Measurements from ENCODE around the gene MX2.

The MX2 gene

DNA sequence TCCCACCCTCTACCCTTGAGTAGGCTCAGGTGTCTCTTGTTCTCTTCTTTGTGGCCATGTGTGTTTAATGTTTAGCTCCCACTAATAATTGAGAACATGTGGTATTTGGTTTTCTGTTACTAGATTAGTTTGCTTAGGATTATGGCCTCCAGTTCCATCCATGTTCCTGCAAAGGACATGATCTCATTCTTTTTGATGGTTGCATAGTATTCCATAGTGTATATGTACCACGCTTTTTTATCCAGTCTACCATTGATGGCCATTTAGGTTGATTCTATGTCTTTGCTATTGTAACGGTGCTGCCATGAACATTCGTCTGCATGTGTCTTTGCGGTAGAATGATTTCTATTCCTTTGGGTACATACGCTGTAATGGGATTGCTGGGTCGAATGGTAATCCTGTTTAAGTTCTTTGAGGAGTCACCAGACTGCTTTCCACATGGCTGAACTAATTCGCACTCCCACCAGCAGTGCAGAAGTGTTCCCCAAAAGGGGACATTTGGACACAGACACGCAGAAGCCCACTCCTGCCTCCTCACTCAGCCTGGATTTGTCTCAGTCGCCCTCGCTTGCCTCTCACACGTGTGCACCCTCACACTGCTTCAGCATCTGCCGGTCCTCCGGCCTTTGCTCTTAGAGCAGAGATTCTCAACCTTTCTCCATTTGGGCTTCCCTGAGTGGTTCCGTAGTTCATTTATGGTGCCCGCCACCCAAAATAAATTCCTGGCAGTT, 3.7 kb downstream of the MX2 start:
- Histone ChIP-seq H3K27me3 (ENCODE audit: control insufficient read depth in 2 of 2, insufficient read depth in 2 of 2, low read length in 2 of 2) (peaks cover 0 to 3% of the 10 kb centered on the region in 2 donors), H3K27ac (ENCODE audit: low read depth in 2 of 2, low read length in 2 of 2) (no peak overlapping the region), H3K4me1 (ENCODE audit: control insufficient read depth in 2 of 2, insufficient read depth in 2 of 2, low read length in 2 of 2) (peaks cover 22 to 34% of the 10 kb centered on the region in 2 donors), H3K9ac (ENCODE audit: low read depth in 1 of 2, low read length in 2 of 2) (no peak overlapping the region), H3K36me3 (ENCODE audit: control insufficient read depth in 2 of 2, insufficient read depth in 2 of 2, low read length in 2 of 2) (no peaks in the 10 kb centered on the region), H3K4me3 (ENCODE audit: low read length in 2 of 2) (no peak overlapping the region), H3K9me3 (ENCODE audit: control insufficient read depth in 2 of 2, low read length in 2 of 2) (no peaks in the 10 kb centered on the region)

DNA sequence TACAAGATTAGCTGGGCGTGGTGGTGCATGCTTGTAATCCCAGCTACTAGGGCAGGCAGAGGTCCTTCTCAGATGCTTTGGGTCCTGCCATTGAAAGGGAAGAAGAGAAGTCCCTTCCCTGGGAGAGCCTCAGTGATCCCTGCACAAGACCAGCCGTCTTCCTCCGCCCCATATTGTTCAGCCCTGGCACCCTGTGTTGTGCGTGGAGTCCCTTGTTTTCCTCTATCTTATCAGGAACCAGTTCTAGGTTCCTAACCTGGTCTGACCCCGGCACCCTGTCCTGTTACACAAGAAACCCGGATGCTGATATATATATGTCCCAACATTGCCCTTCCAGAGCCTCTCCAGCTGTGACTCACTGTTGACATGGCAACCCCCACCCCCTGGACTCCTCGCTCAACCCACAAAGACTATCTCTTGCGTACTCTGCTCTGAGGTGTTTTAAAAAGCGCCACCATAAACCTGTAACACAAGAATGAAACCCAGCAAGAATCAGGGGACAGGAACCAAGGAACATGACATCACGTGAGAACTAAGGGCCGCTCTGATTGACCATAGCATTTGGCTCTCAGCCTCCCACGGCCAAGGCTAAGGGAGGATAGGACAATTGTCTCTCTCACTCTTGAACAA, 4.8 kb downstream of the MX2 start:
- Histone ChIP-seq H3K36me3 (ENCODE audit: control insufficient read depth in 2 of 2, insufficient read depth in 2 of 2, low read length in 2 of 2) (no peaks in the 10 kb centered on the region), H3K27me3 (ENCODE audit: control insufficient read depth in 2 of 2, insufficient read depth in 2 of 2, low read length in 2 of 2) (peaks cover 0 to 3% of the 10 kb centered on the region in 2 donors), H3K9me3 (ENCODE audit: control insufficient read depth in 2 of 2, low read length in 2 of 2) (no peaks in the 10 kb centered on the region), H3K4me3 (ENCODE audit: low read length in 2 of 2) (no peak overlapping the region), H3K4me1 (ENCODE audit: control insufficient read depth in 2 of 2, insufficient read depth in 2 of 2, low read length in 2 of 2) (peaks cover 15 to 31% of the 10 kb centered on the region in 2 donors), H3K27ac (ENCODE audit: low read depth in 2 of 2, low read length in 2 of 2) (no peak overlapping the region), H3K9ac (ENCODE audit: low read depth in 1 of 2, low read length in 2 of 2) (no peak overlapping the region)

DNA sequence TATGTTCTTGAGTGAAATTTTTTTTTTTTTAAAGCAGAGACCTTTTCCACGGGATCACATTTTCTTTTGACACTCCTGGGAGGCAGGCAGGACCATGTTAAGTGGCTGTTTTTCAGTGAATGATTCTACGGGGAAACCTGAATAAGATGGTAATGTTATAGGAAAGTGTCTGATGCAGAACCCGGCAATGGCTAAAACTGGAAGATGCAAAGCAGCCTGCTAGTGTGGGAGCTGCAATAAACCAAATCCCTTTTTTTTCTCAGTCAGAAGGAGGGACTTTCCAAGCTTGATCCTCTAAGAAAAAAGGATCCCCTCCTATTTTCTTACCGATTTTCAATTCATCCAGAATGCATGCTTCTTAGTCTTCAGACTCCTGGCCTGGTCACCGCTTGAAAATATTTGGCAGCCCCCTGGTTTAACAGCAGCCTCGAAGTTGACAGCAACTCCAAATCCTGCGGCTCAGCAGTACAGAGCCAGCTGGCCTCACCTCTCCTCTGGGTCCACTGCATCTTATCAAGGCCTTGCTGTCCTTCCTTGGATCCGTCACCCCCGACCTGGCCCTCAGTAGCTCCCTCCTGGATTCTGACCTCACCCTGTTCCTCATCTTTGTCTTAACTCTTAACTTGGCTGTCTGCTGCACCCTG, 5.6 kb downstream of the MX2 start:
- H3K36me3 ChIP-seq (ENCODE audit: control insufficient read depth in 2 of 2, insufficient read depth in 2 of 2, low read length in 2 of 2), result no peaks in the 10 kb centered on the region
- no peak overlapping the region for H3K4me3 ChIP-seq (ENCODE audit: low read length in 2 of 2)
- H3K4me1 ChIP-seq (ENCODE audit: control insufficient read depth in 2 of 2, insufficient read depth in 2 of 2, low read length in 2 of 2), result peaks cover 7 to 25% of the 10 kb centered on the region in 2 donors
- peaks cover 0 to 3% of the 10 kb centered on the region in 2 donors for H3K27me3 ChIP-seq (ENCODE audit: control insufficient read depth in 2 of 2, insufficient read depth in 2 of 2, low read length in 2 of 2)
- H3K9ac ChIP-seq (ENCODE audit: low read depth in 1 of 2, low read length in 2 of 2), result no peak overlapping the region
- no peaks in the 10 kb centered on the region for H3K9me3 ChIP-seq (ENCODE audit: control insufficient read depth in 2 of 2, low read length in 2 of 2)
- no peak overlapping the region for H3K27ac ChIP-seq (ENCODE audit: low read depth in 2 of 2, low read length in 2 of 2)

DNA sequence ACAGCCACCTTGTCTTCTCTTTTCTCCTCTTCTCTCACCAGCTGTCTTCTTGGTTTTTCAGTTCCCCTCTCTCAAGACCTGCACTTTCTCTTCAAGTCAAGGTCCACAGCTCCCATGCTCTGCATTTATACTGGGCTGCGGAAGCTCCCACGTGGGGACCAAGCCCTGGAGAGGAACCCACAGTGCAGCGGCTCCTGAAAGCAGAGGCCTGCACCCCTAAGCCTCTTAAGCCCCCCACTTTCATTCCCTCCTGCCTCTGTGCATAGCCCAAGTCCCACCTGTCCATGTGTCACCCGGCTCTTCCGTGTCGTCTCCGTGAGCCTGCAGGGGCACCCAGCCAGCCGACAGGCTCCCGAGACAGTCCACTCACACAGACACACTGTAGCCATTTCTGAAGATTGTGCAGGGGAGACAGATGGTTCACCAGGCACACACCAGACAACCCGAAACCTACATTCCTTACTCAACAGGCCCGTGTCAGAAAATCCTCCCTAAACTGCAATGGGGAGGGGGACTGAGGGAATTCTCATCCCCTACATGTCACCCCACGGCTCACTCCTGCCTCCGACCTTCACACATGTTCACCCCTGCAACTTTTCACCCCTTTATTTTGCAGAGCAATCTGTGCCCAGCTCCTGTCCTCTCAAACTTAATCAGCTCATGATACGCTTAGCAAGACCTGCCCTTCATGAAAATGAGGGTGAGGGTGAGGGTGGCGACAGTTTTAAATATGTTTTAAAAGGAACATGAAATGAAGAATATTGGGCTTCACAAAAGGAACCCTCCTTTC, 6.3 kb downstream of the MX2 start:
- Histone ChIP-seq H3K9me3 (ENCODE audit: control insufficient read depth in 2 of 2, low read length in 2 of 2) (no peaks in the 10 kb centered on the region), H3K4me3 (ENCODE audit: low read length in 2 of 2) (no peak overlapping the region), H3K4me1 (ENCODE audit: control insufficient read depth in 2 of 2, insufficient read depth in 2 of 2, low read length in 2 of 2) (peaks cover 6 to 25% of the 10 kb centered on the region in 2 donors), H3K27me3 (ENCODE audit: control insufficient read depth in 2 of 2, insufficient read depth in 2 of 2, low read length in 2 of 2) (peaks cover 0 to 3% of the 10 kb centered on the region in 2 donors), H3K36me3 (ENCODE audit: control insufficient read depth in 2 of 2, insufficient read depth in 2 of 2, low read length in 2 of 2) (no peaks in the 10 kb centered on the region), H3K27ac (ENCODE audit: low read depth in 2 of 2, low read length in 2 of 2) (peak overlapping the region in 1 of 2 donors; percentile 58), H3K9ac (ENCODE audit: low read depth in 1 of 2, low read length in 2 of 2) (no peak overlapping the region)

DNA sequence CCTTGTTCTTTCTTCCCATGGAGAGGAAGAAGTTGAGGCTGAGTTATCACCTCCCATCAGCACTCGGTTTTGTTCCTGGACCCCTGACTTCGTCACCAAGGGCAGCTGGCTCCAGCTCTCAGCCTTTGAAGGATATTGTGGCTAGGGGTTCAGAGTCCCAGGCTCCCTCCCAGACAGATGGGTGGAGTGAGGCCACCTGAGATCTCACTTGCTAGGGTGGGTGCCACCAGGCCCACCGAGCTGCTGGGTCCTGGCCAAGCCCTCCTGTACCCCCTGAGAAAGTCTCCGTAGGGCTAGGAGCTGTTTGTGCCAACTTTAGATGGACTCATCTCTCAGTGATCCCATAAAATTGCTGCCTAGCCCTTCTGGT, 6.9 kb downstream of the MX2 start:
- Histone ChIP-seq H3K36me3 (ENCODE audit: control insufficient read depth in 2 of 2, insufficient read depth in 2 of 2, low read length in 2 of 2) (no peaks in the 10 kb centered on the region), H3K4me3 (ENCODE audit: low read length in 2 of 2) (peak overlapping the region in 1 of 2 donors; percentile 60), H3K27me3 (ENCODE audit: control insufficient read depth in 2 of 2, insufficient read depth in 2 of 2, low read length in 2 of 2) (peaks cover 0 to 3% of the 10 kb centered on the region in 2 donors), H3K9ac (ENCODE audit: low read depth in 1 of 2, low read length in 2 of 2) (peak overlapping the region in 1 of 2 donors; percentile 47), H3K27ac (ENCODE audit: low read depth in 2 of 2, low read length in 2 of 2) (peak overlapping the region; percentile 19 to 58), H3K9me3 (ENCODE audit: control insufficient read depth in 2 of 2, low read length in 2 of 2) (no peaks in the 10 kb centered on the region), H3K4me1 (ENCODE audit: control insufficient read depth in 2 of 2, insufficient read depth in 2 of 2, low read length in 2 of 2) (peaks cover 6 to 21% of the 10 kb centered on the region in 2 donors)

DNA sequence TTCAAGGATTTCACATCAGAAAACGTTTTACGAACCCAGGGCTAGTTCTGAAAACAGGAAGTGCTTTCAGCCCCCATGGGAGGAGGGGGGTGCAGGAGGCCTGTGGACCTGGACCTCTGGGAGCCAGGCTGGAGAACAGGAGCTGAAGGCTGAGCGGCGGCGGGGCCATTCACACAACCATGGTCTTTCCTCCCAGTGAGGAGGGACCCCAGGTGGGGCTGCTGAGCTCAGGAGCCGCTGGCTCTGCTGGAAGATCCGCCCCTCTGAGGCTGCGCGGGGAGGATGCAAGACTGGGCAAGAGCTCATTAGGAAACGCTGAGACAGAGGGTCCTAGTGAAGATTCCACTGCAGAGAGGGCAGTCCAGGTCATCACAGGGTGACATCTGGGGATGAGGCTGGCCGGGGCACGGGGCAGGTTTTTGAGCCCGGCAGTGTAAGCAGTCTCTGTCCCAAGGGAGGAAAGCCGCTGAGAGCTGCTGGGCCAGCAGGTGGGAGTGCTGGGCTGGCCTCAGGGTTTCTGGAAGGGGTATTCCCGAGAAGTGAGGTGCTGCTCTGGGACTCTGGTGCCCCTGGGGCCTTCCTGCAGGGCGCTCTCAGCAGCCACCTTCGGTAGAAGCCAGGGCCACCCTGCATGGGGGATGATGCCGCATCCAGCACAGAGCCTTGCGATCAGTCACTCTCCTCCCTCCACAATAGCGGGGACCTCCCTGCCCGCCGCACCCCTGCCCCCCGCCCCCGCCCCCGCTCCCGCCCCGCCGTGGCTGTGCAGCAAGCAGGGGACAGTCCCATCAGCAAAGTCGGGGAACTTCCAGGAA, 7.5 kb downstream of the MX2 start:
- H3K4me1 ChIP-seq (ENCODE audit: control insufficient read depth in 2 of 2, insufficient read depth in 2 of 2, low read length in 2 of 2), result peaks cover 6 to 17% of the 10 kb centered on the region in 2 donors
- H3K9me3 ChIP-seq (ENCODE audit: control insufficient read depth in 2 of 2, low read length in 2 of 2), result no peaks in the 10 kb centered on the region
- H3K36me3 ChIP-seq (ENCODE audit: control insufficient read depth in 2 of 2, insufficient read depth in 2 of 2, low read length in 2 of 2), result no peaks in the 10 kb centered on the region
- H3K27ac ChIP-seq (ENCODE audit: low read depth in 2 of 2, low read length in 2 of 2), result peak overlapping the region; percentile 45 to 58
- H3K27me3 ChIP-seq (ENCODE audit: control insufficient read depth in 2 of 2, insufficient read depth in 2 of 2, low read length in 2 of 2), result peaks cover 0 to 3% of the 10 kb centered on the region in 2 donors
- peak overlapping the region; percentile 37 to 64 for H3K4me3 ChIP-seq (ENCODE audit: low read length in 2 of 2)
- H3K9ac ChIP-seq (ENCODE audit: low read depth in 1 of 2, low read length in 2 of 2), result peak overlapping the region; percentile 47 to 53

DNA sequence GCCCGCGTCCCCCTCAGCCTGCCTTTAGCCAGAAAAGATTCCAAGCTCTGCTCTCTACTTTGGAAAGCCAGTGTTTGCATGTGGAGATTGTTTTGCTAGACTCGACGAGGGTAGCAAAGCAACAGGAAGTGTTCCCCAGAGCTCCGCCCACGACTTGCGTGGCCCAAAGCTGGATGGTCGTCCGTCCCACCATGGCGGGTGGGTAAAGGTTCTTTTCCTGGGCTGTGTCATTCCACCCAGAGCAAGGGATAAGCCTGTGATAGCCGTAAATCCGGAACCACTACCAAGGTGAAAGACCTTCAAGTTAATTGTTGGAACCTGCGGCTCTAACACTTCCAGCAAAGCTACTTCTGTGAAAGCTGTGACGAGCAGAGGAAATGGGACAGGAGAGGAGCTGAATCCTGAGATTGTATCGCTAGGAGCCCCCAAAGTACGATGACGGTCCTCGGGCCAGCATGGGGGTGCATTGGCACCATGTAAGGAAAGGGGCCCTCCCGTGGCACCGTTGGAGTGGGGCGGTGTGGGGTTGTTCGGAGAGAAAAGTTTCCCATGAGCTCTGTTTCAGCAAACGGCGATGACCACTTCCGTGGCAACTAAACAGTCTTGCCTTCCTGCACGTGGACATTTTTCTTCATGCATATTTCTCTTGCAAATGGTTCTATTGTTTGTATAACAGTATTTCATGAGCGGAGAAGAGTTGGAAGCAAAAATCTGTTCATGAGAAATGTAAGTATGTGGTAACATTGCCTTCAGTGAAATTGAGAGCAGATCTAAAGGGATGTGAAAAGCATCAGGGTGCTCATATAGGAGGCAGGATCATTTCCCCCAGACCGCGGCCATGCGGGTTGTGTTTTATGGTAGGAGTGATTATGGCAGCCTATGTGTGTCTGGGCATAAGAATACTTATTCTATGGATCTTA, 8.4 kb downstream of the MX2 start:
- H3K4me1 ChIP-seq (ENCODE audit: control insufficient read depth in 2 of 2, insufficient read depth in 2 of 2, low read length in 2 of 2), result peaks cover 6 to 17% of the 10 kb centered on the region in 2 donors
- H3K27me3 ChIP-seq (ENCODE audit: control insufficient read depth in 2 of 2, insufficient read depth in 2 of 2, low read length in 2 of 2), result peaks cover 0 to 2% of the 10 kb centered on the region in 2 donors
- peak overlapping the region; percentile 9 to 64 for H3K4me3 ChIP-seq (ENCODE audit: low read length in 2 of 2)
- H3K9me3 ChIP-seq (ENCODE audit: control insufficient read depth in 2 of 2, low read length in 2 of 2), result no peaks in the 10 kb centered on the region
- no peaks in the 10 kb centered on the region for H3K36me3 ChIP-seq (ENCODE audit: control insufficient read depth in 2 of 2, insufficient read depth in 2 of 2, low read length in 2 of 2)
- peak overlapping the region; percentile 3 to 38 for H3K27ac ChIP-seq (ENCODE audit: low read depth in 2 of 2, low read length in 2 of 2)
- H3K9ac ChIP-seq (ENCODE audit: low read depth in 1 of 2, low read length in 2 of 2), result no peak overlapping the region

DNA sequence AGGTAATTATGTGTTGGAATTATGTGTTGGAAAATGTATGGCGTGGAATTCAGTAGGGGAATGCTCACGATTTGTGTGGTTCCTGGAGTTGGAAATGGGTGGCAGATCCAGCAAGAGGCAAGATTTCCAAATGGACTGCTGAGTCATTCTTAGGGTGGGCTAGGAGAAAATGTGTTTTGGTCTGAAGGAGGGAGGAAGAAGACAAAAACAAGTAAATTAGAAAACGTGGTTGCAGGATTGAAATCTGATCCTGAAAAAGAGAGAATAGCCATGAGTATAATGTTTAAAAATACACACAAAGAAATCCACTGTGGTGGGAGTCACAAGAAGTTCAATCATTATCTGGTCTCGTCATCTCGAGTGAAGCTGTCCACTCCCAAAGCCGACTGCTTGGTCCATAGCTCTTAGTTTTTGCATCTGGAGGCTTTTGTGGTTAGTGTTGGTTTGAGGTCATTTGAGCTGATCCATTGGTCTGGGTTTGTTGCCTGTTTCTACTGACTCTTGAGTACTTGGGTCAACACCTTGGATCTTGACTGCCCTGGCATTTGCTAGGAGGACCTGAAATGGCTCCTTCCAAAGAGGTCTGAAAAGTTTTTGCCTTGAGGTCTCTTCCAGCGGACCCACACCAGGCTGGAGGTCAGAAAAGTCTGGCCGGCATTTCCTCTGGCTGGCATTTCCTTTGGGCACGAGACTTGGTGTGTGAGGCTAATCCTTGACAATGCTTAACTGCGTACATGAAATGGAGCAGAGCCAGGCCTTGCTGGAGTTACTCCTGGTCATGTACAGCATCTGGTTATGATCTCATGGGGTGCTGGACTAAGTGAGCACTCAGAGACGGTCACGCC, 9.2 kb downstream of the MX2 start:
- peak overlapping the region in 1 of 2 donors; percentile 7 for H3K4me3 ChIP-seq (ENCODE audit: low read length in 2 of 2)
- H3K4me1 ChIP-seq (ENCODE audit: control insufficient read depth in 2 of 2, insufficient read depth in 2 of 2, low read length in 2 of 2), result peaks cover 6 to 17% of the 10 kb centered on the region in 2 donors
- H3K9me3 ChIP-seq (ENCODE audit: control insufficient read depth in 2 of 2, low read length in 2 of 2), result no peaks in the 10 kb centered on the region
- H3K36me3 ChIP-seq (ENCODE audit: control insufficient read depth in 2 of 2, insufficient read depth in 2 of 2, low read length in 2 of 2), result no peaks in the 10 kb centered on the region
- no peak overlapping the region for H3K27ac ChIP-seq (ENCODE audit: low read depth in 2 of 2, low read length in 2 of 2)
- H3K27me3 ChIP-seq (ENCODE audit: control insufficient read depth in 2 of 2, insufficient read depth in 2 of 2, low read length in 2 of 2), result peaks cover 0 to 2% of the 10 kb centered on the region in 2 donors
- no peak overlapping the region for H3K9ac ChIP-seq (ENCODE audit: low read depth in 1 of 2, low read length in 2 of 2)

Data from mucosa of rectum (tissue), 2 donors.